Measurements from ENCODE around the gene NUDT3.

DNA sequence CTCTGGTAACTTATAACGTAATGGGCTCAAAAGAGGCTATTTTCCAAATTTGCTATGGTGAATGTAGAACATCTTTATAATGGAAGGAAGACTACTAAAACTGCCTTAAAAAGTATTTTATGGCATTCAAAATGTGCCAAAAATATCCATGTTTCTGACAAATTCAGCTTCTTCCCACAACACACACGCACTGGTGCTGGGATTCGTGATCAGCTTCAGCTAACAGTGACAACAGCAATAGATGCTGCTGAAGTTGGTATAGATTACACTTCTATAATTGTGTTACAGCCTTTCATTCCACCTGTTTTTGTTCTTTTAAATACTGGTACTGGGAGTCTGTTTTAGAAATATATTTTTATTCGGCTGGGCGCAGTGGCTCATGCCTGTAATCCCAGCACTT, 19.0 kb downstream of the NUDT3 start:
- TF ChIP-seq, protein P1, sequence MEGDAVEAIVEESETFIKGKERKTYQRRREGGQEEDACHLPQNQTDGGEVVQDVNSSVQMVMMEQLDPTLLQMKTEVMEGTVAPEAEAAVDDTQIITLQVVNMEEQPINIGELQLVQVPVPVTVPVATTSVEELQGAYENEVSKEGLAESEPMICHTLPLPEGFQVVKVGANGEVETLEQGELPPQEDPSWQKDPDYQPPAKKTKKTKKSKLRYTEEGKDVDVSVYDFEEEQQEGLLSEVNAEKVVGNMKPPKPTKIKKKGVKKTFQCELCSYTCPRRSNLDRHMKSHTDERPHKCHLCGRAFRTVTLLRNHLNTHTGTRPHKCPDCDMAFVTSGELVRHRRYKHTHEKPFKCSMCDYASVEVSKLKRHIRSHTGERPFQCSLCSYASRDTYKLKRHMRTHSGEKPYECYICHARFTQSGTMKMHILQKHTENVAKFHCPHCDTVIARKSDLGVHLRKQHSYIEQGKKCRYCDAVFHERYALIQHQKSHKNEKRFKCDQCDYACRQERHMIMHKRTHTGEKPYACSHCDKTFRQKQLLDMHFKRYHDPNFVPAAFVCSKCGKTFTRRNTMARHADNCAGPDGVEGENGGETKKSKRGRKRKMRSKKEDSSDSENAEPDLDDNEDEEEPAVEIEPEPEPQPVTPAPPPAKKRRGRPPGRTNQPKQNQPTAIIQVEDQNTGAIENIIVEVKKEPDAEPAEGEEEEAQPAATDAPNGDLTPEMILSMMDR (IDR thresholded peaks at IDR 0.05) = no peak
- no peak for TF ChIP-seq FOSL2 (IDR thresholded peaks at IDR 0.05; ENCODE audit: borderline replicate concordance, low read depth)
